ENCODE data around the gene E2F3.

Gene E2F3

DNA sequence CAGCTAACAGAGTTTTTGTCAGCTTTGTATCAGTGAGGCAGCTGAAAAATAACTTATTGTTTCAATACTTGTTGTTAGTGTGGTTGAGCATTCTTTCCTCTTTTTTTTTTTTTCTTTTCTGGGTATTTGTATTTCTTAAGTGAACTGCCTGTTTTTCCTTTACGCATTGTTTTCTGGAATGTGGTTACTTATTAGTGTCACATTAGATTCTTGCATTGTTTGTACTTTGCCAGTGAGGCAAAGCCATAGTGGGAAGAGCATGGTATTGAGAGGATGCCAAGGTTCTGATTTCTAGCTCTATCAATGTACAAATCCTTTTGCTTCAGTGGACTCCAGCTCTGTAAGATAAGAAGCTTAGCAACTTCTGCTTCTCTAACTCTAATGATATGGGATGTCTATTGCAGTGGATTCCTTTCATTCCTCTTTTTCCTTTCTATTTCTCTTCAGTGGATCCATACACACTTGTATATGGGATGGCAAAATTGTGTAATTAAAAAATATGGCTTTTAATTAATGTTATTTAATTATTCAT is 136.5 kb downstream of the E2F3 start:
- no peak for DNase-seq

GRCh38 chr6:20538907-20539306 is 137.2 kb downstream of the E2F3 start:
- DNase-seq, result no peak

- DNase-seq, result no peak
These were observed 137.7 kb downstream of the E2F3 start for GRCh38 chr6:20539387-20539786.

GRCh38 chr6:20540683-20541082 is 139.0 kb downstream of the E2F3 start:
- DNase-seq, result no peak

DNA sequence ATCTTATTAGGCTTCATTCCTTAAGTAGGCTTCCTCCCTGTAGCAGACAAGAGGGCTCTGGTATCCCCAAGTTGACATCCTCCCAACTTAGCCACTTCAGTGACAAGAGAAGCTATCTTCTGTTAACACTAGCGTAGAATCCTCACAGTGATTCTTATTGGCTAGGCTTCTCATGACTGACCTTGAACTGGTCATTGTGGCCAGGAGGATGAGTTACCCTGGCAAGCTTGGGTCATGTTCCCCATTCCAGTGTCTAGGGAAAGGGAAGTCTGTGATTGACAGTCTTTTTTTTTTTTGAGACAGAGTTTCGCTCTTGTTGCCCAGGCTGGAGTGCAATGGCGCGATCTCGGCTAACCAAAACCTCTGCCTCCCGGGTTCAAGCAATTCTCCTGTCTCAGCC is 139.7 kb downstream of the E2F3 start:
- no peak for DNase-seq

- DNase-seq, result no peak
These were observed 141.4 kb downstream of the E2F3 start for GRCh38 chr6:20542927-20543602.
